HepG2 (cell line): ENCODE measurements around the gene ARIH2. TPM values are rescaled to one million over a fixed set of nuclear protein-coding genes. Genes with fewer than 3 reads are reported as not detected.

Experiments used
- AHDC1 ChIP-seq: sonication (generic); formaldehyde crosslinking; IDR thresholded peaks from 2 replicates; pipeline ENCODE4 v1.5.1; 2020; ENCODE audit warnings: mild to moderate bottlenecking, missing genetic modification reagents, borderline replicate concordance
- FOXC1 ChIP-seq: sonication (generic); formaldehyde crosslinking; IDR thresholded peaks from 2 replicates; pipeline ENCODE4 v1.8.0; 2022; ENCODE audit warnings: mild to moderate bottlenecking, missing genetic modification reagents, borderline replicate concordance
- JUNB ChIP-seq: sonication (generic); formaldehyde crosslinking; IDR thresholded peaks from 2 replicates; pipeline ENCODE4 v1.8.0; 2022; ENCODE audit warnings: missing genetic modification reagents, mild to moderate bottlenecking, borderline replicate concordance
- KLF15 ChIP-seq: sonication (generic); formaldehyde crosslinking; IDR thresholded peaks from 2 replicates; pipeline ENCODE4 v1.8.1; 2023; ENCODE audit warnings: borderline replicate concordance, mild to moderate bottlenecking, inconsistent platforms, missing genetic modification reagents, mixed read lengths
- MXD4 ChIP-seq: IDR thresholded peaks from 2 replicates; pipeline ENCODE4 v1.6.1; 2016; ENCODE audit warnings: mild to moderate bottlenecking, missing biosample characterization, missing genetic modification reagents
- NFYB ChIP-seq: sonication (generic); formaldehyde crosslinking; IDR thresholded peaks from 2 replicates; pipeline ENCODE4 v1.4.0; 2020; ENCODE audit warnings: missing genetic modification reagents
- NR2F1 ChIP-seq, 2 experiments: fragments of 450-650 bp in 1 of 2; formaldehyde crosslinking in 1 of 2; IDR thresholded peaks; 2 replicates each; pipeline versions ENCODE4 v1.5.0 to v1.6.1; 2016 to 2020; ENCODE audit warnings: mild to moderate bottlenecking in 1 of 2, missing compliant biosample characterization in 1 of 2, missing genetic modification reagents in 1 of 2, moderate library complexity in 1 of 2
- RCOR2 ChIP-seq: IDR thresholded peaks from 2 replicates; pipeline ENCODE4 v1.6.1; 2016; ENCODE audit warnings: missing biosample characterization, missing genetic modification reagents
- RELA ChIP-seq: sonication (generic); formaldehyde crosslinking; IDR thresholded peaks from 2 replicates; pipeline ENCODE4 v1.4.0; 2020; ENCODE audit warnings: missing genetic modification reagents
- SATB2 ChIP-seq: sonication (generic); formaldehyde crosslinking; IDR thresholded peaks from 2 replicates; pipeline ENCODE4 v1.5.0; 2020; ENCODE audit warnings: missing genetic modification reagents
- SKIL ChIP-seq: sonication (generic); formaldehyde crosslinking; IDR thresholded peaks from 2 replicates; pipeline ENCODE4 v1.8.0; 2022; ENCODE audit warnings: missing genetic modification reagents, mild to moderate bottlenecking, moderate library complexity, borderline replicate concordance
- SRSF9 ChIP-seq: fragments of 200-400 bp; formaldehyde crosslinking; IDR thresholded peaks from 2 replicates; pipeline ENCODE4 v1.6.1; 2018; ENCODE audit warnings: borderline replicate concordance, mild to moderate bottlenecking, low read depth, low read length; ENCODE audit not compliant: insufficient read depth, poor library complexity, severe bottlenecking
- SSRP1 ChIP-seq: IDR thresholded peaks from 2 replicates; pipeline ENCODE4 v1.6.1; 2016; ENCODE audit warnings: control low read depth
- TBP ChIP-seq: sonication (generic); formaldehyde crosslinking; IDR thresholded peaks from 2 replicates; pipeline ENCODE4 v1.5.0; 2020; ENCODE audit warnings: missing genetic modification reagents
- TFAP4 ChIP-seq: sonication (generic); IDR thresholded peaks from 2 replicates; pipeline ENCODE4 v1.6.1; 2016; ENCODE audit warnings: low read depth, borderline replicate concordance
- XRCC5 ChIP-seq: fragments of 200-400 bp; formaldehyde crosslinking; optimal IDR thresholded peaks from 2 replicates; pipeline ENCODE3; 2017; ENCODE audit warnings: mild to moderate bottlenecking, low read length
- ZBTB7B ChIP-seq: sonication (generic); formaldehyde crosslinking; IDR thresholded peaks from 2 replicates; pipeline ENCODE4 v1.4.0; 2020; ENCODE audit warnings: missing genetic modification reagents
- ZNF33A ChIP-seq: sonication (generic); formaldehyde crosslinking; IDR thresholded peaks from 2 replicates; pipeline ENCODE4 v1.5.1; 2020; ENCODE audit warnings: missing genetic modification reagents, mild to moderate bottlenecking, moderate library complexity, borderline replicate concordance
- ZNF382 ChIP-seq: sonication (generic); formaldehyde crosslinking; IDR thresholded peaks from 2 replicates; pipeline ENCODE4 v1.5.0; 2020; ENCODE audit warnings: missing genetic modification reagents, mild to moderate bottlenecking, borderline replicate concordance
- ZNF562 ChIP-seq: sonication (generic); formaldehyde crosslinking; IDR thresholded peaks from 2 replicates; pipeline ENCODE4 v1.8.0; 2022; ENCODE audit warnings: missing genetic modification reagents, borderline replicate concordance
- polyA plus RNA-seq, 8 experiments: library from polyadenylated mRNA; depleted of rRNA in 3 of 8; stranded (reverse) in 7 of 8; unstranded in 1 of 8; fragments of >200 nt; fragmentation: Illumina TruSeq in 4 of 8; extraction: Trizol in 4 of 8; gene quantifications; 2 replicates each; pipeline versions ENCODE4 v1.2.1 to v1.2.3, GENCODE V29; 2011 to 2016; ENCODE audit warnings: low read depth in 4 of 8, missing spikeins in 1 of 8, mixed read lengths in 1 of 8; ENCODE audit not compliant: insufficient read depth in 1 of 8
- total RNA-seq, 5 experiments: library from RNA; depleted of rRNA; stranded (reverse); fragments of >200 nt; fragmentation: Illumina TruSeq; extraction: Trizol; gene quantifications; 2 replicates each; pipeline ENCODE4 v1.2.3, GENCODE V29; 2016; ENCODE audit warnings: low read depth in 1 of 5

The ARIH2 gene
- total and polyA plus RNA-seq, 2 of the 13 experiments (the other 11 are each of a cell fraction or from before 2014, with no cell fraction given): 64.8 to 83.3 TPM

- TF ChIP-seq SATB2 (CRISPR knock-in tag): no peak
- TF ChIP-seq NFYB (CRISPR knock-in tag): peak; percentile 97
- no peak for TF ChIP-seq SRSF9
- no peak for TF ChIP-seq SSRP1 (CRISPR knock-in tag)
- TF ChIP-seq NR2F1 (CRISPR knock-in tag; IDR thresholded peaks at IDR 0.05): no peak
- TF ChIP-seq XRCC5: no peak
- no peak for TF ChIP-seq TBP (CRISPR knock-in tag)
- TF ChIP-seq FOXC1 (CRISPR knock-in tag): peak; percentile 92
- TF ChIP-seq JUNB (CRISPR knock-in tag): no peak
- TF ChIP-seq RELA: no peak
- TF ChIP-seq AHDC1 (CRISPR knock-in tag): no peak
- TF ChIP-seq ZNF382 (CRISPR knock-in tag): no peak
- no peak; the same call in 1 of the 2 replicates for TF ChIP-seq ZBTB7B (CRISPR knock-in tag)
- peak; percentile 73; the same call in 1 of the 2 replicates for TF ChIP-seq KLF15
- no peak for TF ChIP-seq RCOR2 (CRISPR knock-in tag)
- peak; percentile 93 for TF ChIP-seq TFAP4
- TF ChIP-seq ZNF33A (CRISPR knock-in tag): no peak
- TF ChIP-seq MXD4: peak; percentile 46; the same call in 1 of the 2 replicates
- TF ChIP-seq ZNF562 (CRISPR knock-in tag): 0 out of 2 replicates have a peak, but pooled peaks have one; percentile 43
- TF ChIP-seq SKIL (CRISPR knock-in tag): 0 out of 2 replicates have a peak, but pooled peaks have one; percentile 24
Measured at GRCh38 chr3:49007068-49007770, 88.6 kb downstream of the ARIH2 start, which contains the start of gene WDR6 (continued).
